ENCODE results near the gene WASHC3. TPM values are rescaled to one million over a fixed set of nuclear protein-coding genes. Genes with fewer than 3 reads are reported as not detected.
A peak's percentile ranks its signal among the peaks of the same experiment; 100 is the strongest.
"Not testable (repeated sequence)": the region's sequence is repeated elsewhere in the genome, so short reads cannot be mapped to it uniquely, and the experiment has no call there.

Gene WASHC3
- total RNA-seq, 2 donors from 2014 or later, result 22.1 to 37.0 TPM

GRCh38 chr12:102059343-102059742 lies 2.4 kb downstream of the WASHC3 start:
- ATAC-seq (peak; percentile 18 to 81), DNase-seq (ENCODE audit: low spot score in 2 of 2) (no peak)
- Mint-ChIP-seq H3K9me3 (peaks cover 0 to 4% of the 10 kb centered on the region in 2 donors), H3K36me3 (peaks cover 37 to 40% of the 10 kb centered on the region in 2 donors), H3K27ac (no peak overlapping the region)

GRCh38 chr12:102054345-102054744 lies 7.4 kb downstream of the WASHC3 start:
- Mint-ChIP-seq H3K27ac (no peak overlapping the region), H3K9me3 (no peaks in the 10 kb centered on the region), H3K36me3 (peaks cover 32 to 40% of the 10 kb centered on the region in 2 donors)
- no peak for DNase-seq (ENCODE audit: low spot score in 2 of 2)
- no peak for ATAC-seq

GRCh38 chr12:102053062-102053349 lies 8.8 kb downstream of the WASHC3 start:
- ATAC-seq, result no peak
- DNase-seq (ENCODE audit: low spot score in 2 of 2), result no peak
- no peaks in the 10 kb centered on the region for H3K9me3 Mint-ChIP-seq
- H3K27ac Mint-ChIP-seq, result no peak overlapping the region
- peaks cover 26 to 42% of the 10 kb centered on the region in 2 donors for H3K36me3 Mint-ChIP-seq

- no peak for DNase-seq (ENCODE audit: low spot score in 2 of 2)
- no peak overlapping the region for H3K27ac Mint-ChIP-seq
- no peaks in the 10 kb centered on the region for H3K9me3 Mint-ChIP-seq
- peaks cover 26 to 36% of the 10 kb centered on the region in 2 donors for H3K36me3 Mint-ChIP-seq
- ATAC-seq, result no peak
Observed at GRCh38 chr12:102052192-102053061, 9.4 kb downstream of the WASHC3 start.

- DNase-seq (ENCODE audit: low spot score in 2 of 2) (no peak), ATAC-seq (peak in 1 of 2 donors; percentile 78)
- no peak overlapping the region for H3K27ac Mint-ChIP-seq
- no peaks in the 10 kb centered on the region for H3K9me3 Mint-ChIP-seq
- H3K36me3 Mint-ChIP-seq, result peaks cover 20 to 31% of the 10 kb centered on the region in 2 donors
Observed at GRCh38 chr12:102051431-102051965, 10.3 kb downstream of the WASHC3 start.

- Mint-ChIP-seq H3K27ac (no peak overlapping the region), H3K9me3 (no peaks in the 10 kb centered on the region), H3K36me3 (peaks cover 16 to 24% of the 10 kb centered on the region in 2 donors)
- DNase-seq (ENCODE audit: low spot score in 2 of 2) (no peak), ATAC-seq (no peak)
Observed at GRCh38 chr12:102050660-102051430, 10.9 kb downstream of the WASHC3 start.

- no peak for DNase-seq (ENCODE audit: low spot score in 2 of 2)
- Mint-ChIP-seq H3K27ac (peak overlapping the region; percentile 42 to 44), H3K36me3 (no peaks in the 10 kb centered on the region), H3K9me3 (no peaks in the 10 kb centered on the region)
- peak; percentile 92 to 94 for ATAC-seq
Observed at GRCh38 chr12:102043928-102044327, 17.9 kb downstream of the WASHC3 start.

GRCh38 chr12:102033991-102034745 lies 27.6 kb downstream of the WASHC3 start:
- ATAC-seq, result no peak
- H3K36me3 Mint-ChIP-seq, result peaks cover 12 to 17% of the 10 kb centered on the region in 2 donors
- no peaks in the 10 kb centered on the region for H3K9me3 Mint-ChIP-seq
- H3K27ac Mint-ChIP-seq, result no peak overlapping the region
- DNase-seq (ENCODE audit: low spot score in 2 of 2), result no peak

- Mint-ChIP-seq H3K27ac (no peak overlapping the region), H3K9me3 (no peaks in the 10 kb centered on the region), H3K36me3 (peaks cover 12 to 17% of the 10 kb centered on the region in 2 donors)
- ATAC-seq (no peak), DNase-seq (ENCODE audit: low spot score in 2 of 2) (no peak)
Observed at GRCh38 chr12:102031852-102032251, 29.9 kb downstream of the WASHC3 start.

- Mint-ChIP-seq H3K36me3 (peaks cover 0 to 6% of the 10 kb centered on the region in 2 donors), H3K27ac (no peak overlapping the region), H3K9me3 (no peaks in the 10 kb centered on the region)
- ATAC-seq, result no peak
- no peak for DNase-seq (ENCODE audit: low spot score in 2 of 2)
Observed at GRCh38 chr12:102029141-102029540, 32.6 kb downstream of the WASHC3 start.

GRCh38 chr12:102026728-102027127 lies 35.1 kb downstream of the WASHC3 start:
- ATAC-seq (no peak), DNase-seq (ENCODE audit: low spot score in 2 of 2) (no peak)
- Mint-ChIP-seq H3K27ac (no peak overlapping the region), H3K9me3 (no peaks in the 10 kb centered on the region), H3K36me3 (no peaks in the 10 kb centered on the region)

GRCh38 chr12:102024765-102025164 lies 37.0 kb downstream of the WASHC3 start:
- no peaks in the 10 kb centered on the region for H3K36me3 Mint-ChIP-seq

GRCh38 chr12:102023343-102023930 lies 38.4 kb downstream of the WASHC3 start:
- ATAC-seq (no peak), DNase-seq (ENCODE audit: low spot score in 2 of 2) (no peak)
- Mint-ChIP-seq H3K27ac (no peak overlapping the region), H3K36me3 (no peaks in the 10 kb centered on the region), H3K9me3 (no peaks in the 10 kb centered on the region)

More at GRCh38 chr12:102024765-102025164, 37.0 kb downstream of the WASHC3 start:
- no peak for ATAC-seq
- no peak overlapping the region for H3K27ac Mint-ChIP-seq
- DNase-seq (ENCODE audit: low spot score in 2 of 2), result no peak
- no peaks in the 10 kb centered on the region for H3K9me3 Mint-ChIP-seq

GRCh38 chr12:102022286-102022685 lies 39.5 kb downstream of the WASHC3 start:
- no peak for ATAC-seq
- Mint-ChIP-seq H3K9me3 (no peaks in the 10 kb centered on the region), H3K36me3 (no peaks in the 10 kb centered on the region), H3K27ac (no peak overlapping the region)
- no peak for DNase-seq (ENCODE audit: low spot score in 2 of 2)

- no peak for ATAC-seq
- H3K36me3 Mint-ChIP-seq, result no peaks in the 10 kb centered on the region
- H3K27ac Mint-ChIP-seq, result no peak overlapping the region
Observed at GRCh38 chr12:102021540-102022246, 40.1 kb downstream of the WASHC3 start.

GRCh38 chr12:102018607-102019006 lies 43.2 kb downstream of the WASHC3 start:
- DNase-seq (ENCODE audit: low spot score in 2 of 2); H3K9me3 Mint-ChIP-seq: not testable (repeated sequence)

More at GRCh38 chr12:102021540-102022246, 40.1 kb downstream of the WASHC3 start:
- DNase-seq (ENCODE audit: low spot score in 2 of 2), result no peak
- no peaks in the 10 kb centered on the region for H3K9me3 Mint-ChIP-seq

More at GRCh38 chr12:102018607-102019006, 43.2 kb downstream of the WASHC3 start:
- ATAC-seq, H3K36me3 Mint-ChIP-seq, H3K27ac Mint-ChIP-seq: not testable (repeated sequence)
